GM18867 (cell line): ENCODE measurements around the gene F10.
"Not testable (repeated sequence)": the region's sequence is repeated elsewhere in the genome, so short reads cannot be mapped to it uniquely, and the experiment has no call there.

Experiments used
- ATAC-seq: cut with Tn5 transposase; IDR thresholded peaks from one replicate; pipeline ENCODE4 v1.9.1; 2021; ENCODE audit warnings: mild to moderate bottlenecking, moderate library complexity; ENCODE audit not compliant: unreplicated experiment

Gene F10

DNA sequence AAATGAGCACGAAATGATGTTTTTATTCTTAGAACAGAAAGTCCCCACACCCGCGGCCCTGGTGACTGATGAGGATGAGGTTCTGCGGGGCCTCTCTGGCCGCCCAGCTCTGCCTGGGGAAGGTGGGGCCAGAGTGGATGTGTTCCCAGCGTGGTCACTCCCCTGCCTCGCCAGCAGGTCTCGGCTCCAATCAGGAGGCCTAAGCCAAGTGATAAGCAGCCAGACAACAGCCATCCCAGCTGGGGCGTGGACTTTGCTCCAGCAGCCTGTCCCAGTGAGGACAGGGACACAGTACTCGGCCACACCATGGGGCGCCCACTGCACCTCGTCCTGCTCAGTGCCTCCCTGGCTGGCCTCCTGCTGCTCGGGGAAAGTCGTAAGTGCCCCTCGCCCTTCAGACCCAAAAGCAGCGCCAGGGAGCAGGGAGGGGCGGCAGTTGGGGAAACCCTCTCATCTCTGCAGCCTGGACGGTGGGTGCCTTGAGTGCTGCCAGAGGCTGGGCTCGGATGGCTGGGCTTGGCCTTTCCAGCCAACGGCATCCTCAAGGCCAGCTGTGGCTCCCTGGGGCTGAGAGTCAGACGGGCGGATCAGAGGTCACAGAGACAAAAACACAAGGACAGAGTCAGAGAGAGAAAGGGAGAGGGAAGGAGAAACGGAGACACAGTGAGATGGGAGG, at the start of gene F10:
Gene F10, plus strand, starts transcription at position 250 of the 676 bp plus-strand sequence. Its CDS starts 57 bp downstream, at position 307.
- no peak for ATAC-seq

DNA sequence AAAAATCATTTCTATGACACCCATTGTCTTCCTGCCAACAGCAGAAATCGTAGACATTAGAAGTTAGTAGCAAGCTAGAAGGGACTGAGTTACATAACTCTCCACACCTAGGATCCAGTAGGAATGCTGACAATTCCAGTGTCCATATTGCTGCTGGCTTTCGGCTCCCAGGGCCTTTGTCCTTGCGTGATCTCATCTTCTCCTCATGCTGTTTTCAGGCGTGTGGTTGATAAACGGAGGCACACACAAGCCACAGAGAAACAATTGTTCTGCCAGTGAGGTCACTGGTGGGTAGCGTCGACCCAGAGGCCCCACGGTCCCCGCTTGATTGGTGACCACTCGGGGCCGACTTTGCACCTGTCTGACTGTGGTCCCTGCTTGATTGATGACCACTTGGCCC, 48.7 kb upstream of the F10 start:
- ATAC-seq = no peak

GRCh38 chr13:113074401-113074800, 48.2 kb upstream of the F10 start:
- no peak for ATAC-seq

DNA sequence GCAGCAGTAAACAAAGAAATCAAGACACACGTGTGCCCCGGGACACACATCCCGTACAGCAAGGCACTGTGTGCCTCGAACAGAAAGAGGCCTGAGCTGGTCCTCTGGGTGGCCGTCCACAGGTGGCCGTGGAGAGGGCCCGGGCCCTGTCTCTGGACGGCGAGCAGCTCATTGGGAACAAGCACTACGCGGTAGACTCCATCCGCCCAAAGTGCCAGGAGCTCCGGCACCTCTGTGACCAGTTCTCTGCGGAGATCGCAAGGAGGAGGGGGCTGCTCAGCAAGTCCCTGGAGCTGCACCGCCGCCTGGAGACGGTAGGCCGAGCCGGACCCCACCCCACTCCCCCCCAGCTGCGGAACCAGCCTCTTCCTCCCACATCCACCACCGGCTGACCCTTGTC, 47.7 kb upstream of the F10 start:
- no peak for ATAC-seq

DNA sequence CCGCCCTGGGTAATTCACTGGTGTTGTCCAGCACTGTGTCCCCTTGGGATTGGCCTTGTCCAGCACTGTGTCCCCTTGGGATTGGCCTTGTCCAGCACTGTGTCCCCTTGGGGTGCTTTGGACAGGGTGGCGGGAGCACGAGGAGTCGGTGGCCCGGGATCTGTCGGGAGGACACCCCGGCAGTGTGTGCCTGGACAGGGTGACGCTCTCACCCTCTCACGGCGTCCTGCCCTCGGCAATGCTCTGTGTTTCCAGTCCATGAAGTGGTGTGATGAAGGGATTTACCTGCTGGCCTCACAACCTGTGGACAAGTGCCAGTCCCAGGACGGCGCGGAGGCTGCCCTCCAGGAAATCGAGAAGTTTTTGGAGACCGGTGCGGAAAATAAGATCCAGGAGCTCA, 46.9 kb upstream of the F10 start:
- no peak for ATAC-seq

GRCh38 chr13:113076681-113077401, 45.8 kb upstream of the F10 start:
- no peak for ATAC-seq

GRCh38 chr13:113077566-113077952, 45.0 kb upstream of the F10 start:
- ATAC-seq = no peak

DNA sequence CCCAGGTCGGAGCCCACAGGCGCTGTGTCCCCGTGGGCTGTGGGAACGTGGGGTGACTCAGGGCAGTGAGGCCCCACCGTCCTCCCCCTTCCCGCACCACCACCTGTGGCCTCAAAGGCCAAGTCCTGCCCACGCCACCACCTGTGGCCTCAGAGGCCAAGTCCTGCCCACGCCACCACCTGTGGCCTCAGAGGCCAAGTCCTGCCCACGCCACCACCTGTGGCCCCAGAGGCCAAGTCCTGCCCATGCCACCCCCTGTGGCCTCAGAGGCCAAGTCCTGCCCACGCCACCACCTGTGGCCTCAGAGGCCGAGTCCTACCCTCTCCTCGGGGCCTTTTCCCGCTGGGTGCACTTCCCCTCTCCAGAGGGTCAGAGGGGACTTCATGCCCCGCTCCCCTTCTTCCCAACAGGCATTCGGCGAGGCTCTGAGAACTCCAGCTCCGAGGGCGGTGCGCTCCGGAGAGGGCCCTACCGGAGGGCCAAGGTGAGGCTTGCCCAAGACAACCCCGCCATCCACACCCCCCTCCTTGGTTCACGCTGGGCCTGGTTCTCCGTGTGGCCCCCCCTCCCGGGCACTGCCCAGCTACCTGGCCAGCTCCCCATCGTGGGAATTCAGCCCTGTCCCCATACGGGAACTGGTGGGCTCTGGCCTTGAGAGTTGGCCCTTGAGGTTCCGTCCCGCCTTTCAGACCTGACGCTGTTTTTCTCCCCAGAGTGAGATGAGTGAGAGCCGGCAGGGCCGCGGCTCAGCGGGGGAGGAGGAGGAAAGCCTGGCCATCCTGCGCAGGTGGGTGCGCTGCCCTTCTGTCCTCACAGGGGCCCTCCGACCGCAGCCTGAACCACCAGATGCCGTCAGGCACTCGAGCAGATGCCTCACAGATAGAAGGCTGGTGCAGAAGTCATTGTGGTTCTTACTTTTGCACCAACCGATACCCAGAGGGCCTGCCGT, 44.4 kb upstream of the F10 start:
- ATAC-seq = no peak

GRCh38 chr13:113078902-113079780, 43.5 kb upstream of the F10 start:
- ATAC-seq = no peak

DNA sequence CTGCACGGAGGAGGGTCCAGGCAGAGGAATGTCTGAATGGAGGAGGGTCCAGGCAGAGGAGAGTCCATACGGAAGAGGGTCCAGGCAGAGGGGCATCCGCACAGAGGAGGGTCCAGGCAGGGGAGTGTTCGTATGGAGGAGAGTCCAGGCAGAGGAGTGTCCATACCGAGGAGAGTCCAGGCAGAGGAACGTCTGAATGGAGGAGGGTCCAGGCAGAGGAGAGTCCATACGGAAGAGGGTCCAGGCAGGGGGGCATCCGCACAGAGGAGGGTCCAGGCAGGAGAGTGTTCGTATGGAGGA, 42.9 kb upstream of the F10 start:
- not testable (repeated sequence) for ATAC-seq

- ATAC-seq = no peak
These were observed 42.2 kb upstream of the F10 start for GRCh38 chr13:113080361-113080831.

DNA sequence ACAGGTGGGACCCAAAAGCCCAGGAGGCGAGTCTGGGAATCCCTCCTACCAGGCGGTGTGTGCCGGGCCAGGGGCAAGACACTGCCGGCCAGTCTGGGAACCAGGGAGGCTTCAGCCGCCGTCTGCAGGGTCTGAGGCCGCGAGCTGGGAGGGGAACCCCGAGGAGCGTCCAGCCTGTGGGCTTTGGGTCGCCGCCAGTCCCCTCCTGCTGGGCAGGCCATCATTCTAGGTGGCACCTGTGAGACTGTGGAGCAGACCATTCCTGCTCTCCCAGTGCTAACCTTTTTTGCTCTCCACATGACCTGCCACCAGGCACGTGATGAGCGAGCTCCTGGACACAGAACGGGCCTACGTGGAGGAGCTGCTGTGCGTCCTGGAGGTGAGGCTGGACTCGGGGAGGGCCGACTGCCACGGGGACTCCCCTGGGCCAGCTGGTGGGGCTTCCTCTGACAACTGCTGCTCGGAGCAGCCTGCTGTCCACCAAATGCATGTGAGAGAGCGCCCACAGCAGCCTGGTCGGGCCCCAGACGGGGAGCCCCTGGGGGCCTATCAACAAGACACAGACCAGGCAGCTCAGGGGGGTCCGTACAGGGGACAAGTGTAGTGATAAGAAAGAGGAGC, 41.6 kb upstream of the F10 start:
- ATAC-seq = no peak

GRCh38 chr13:113082198-113083021, 40.2 kb upstream of the F10 start:
- ATAC-seq = no peak

- no peak for ATAC-seq
These were observed 39.6 kb upstream of the F10 start for GRCh38 chr13:113083022-113083373.

- ATAC-seq = no peak
These were observed 39.1 kb upstream of the F10 start for GRCh38 chr13:113083402-113084061.

GRCh38 chr13:113084094-113084942, 38.3 kb upstream of the F10 start:
- ATAC-seq = no peak

DNA sequence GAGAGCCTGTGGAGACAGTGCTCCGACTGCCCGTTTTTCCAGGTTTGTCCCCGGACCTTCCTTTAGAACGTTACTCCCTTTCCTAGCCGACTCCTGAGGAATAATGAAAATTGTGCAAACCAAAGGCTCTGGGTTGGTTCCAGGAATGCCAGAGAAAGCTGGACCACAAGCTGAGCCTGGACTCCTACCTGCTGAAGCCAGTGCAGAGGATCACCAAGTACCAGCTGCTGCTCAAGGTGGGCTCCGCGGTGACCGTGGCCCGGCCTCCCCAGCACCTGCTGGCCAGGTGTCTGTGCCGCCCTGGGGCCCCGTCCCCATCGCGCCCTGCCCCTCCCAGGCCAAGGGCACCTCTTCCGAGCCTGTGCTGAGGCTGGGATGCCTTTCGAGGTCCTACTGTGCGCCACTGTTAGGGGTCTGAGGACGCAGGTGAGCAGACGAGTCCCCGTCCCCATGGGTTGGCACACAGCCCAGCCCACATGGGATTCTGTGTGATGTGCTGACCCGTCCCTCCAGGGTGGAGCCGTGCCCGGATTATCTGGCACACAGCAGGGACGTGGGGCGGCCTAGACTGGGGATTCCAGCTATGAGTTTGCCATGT, 37.6 kb upstream of the F10 start:
- ATAC-seq = no peak
